Vagina (tissue), 2 donors: ENCODE measurements around the gene CENPM. TPM values are rescaled to one million over a fixed set of nuclear protein-coding genes. Genes with fewer than 3 reads are reported as not detected.

ENCODE experiments used
- DNase-seq, 2 donors: peaks; one replicate each; pipeline ENCODE4 v3.0.0-alpha.2; 2017; ENCODE audit errors: extremely low spot score in 2 of 2
- H3K27ac ChIP-seq: fragments of 200-600 bp; sonication (generic); one replicate; pipeline ENCODE4 v1.5.1; 2019
- H3K27me3 ChIP-seq: fragments of 200-600 bp; sonication (generic); one replicate; pipeline ENCODE4 v1.5.1; 2019
- H3K36me3 ChIP-seq, 2 donors: fragments of 200-600 bp; sonication (generic); one replicate each; pipeline ENCODE4 v1.5.1; 2017 to 2019
- H3K4me1 ChIP-seq: fragments of 200-600 bp; sonication (generic); one replicate; pipeline ENCODE4 v1.5.1; 2019
- H3K4me3 ChIP-seq, 2 donors: fragments of 200-600 bp; sonication (generic); 1 replicate in 1 of 2; 2 replicates in 1 of 2; pipeline ENCODE4 v1.5.1; 2016 to 2019
- H3K9me3 ChIP-seq: fragments of 200-600 bp; sonication (generic); one replicate; pipeline ENCODE4 v1.5.1; 2019
- POLR2A ChIP-seq, 2 donors: fragments of 450-650 bp; IDR thresholded peaks; one replicate each; pipeline ENCODE4 v1.6.1; 2017; ENCODE audit warnings: antibody characterized with exemption in 2 of 2, mild to moderate bottlenecking in 2 of 2, moderate library complexity in 2 of 2
- POLR2AphosphoS5 ChIP-seq, 2 donors: sonication (generic); formaldehyde crosslinking; IDR thresholded peaks; one replicate each; pipeline ENCODE4 v1.9.0; 2017; ENCODE audit warnings: antibody characterized with exemption in 2 of 2, mild to moderate bottlenecking in 2 of 2, low read depth in 1 of 2; ENCODE audit not compliant: insufficient read depth in 1 of 2
- intact Hi-C: fragments of 100-400 bp; cut with DNase I; formaldehyde crosslinking; loops from one replicate; pipeline ENCODE4 v1.15.1; 2023
- total RNA-seq: library from RNA; depleted of rRNA; stranded (reverse); fragments of >200 nt; gene quantifications from one replicate; pipeline ENCODE4 v1.2.3, GENCODE V29; 2016
- TF ChIP-seq, protein P1 (sequence below), 3 experiments: fragments of 450-650 bp in 2 of 3; fragments of 200-600 bp in 1 of 3; sonication (generic) in 1 of 3; IDR thresholded peaks; one replicate each; pipeline ENCODE4 v1.5.1; 2017 to 2019; ENCODE audit warnings: antibody characterized with exemption in 3 of 3, mild to moderate bottlenecking in 2 of 3, moderate library complexity in 2 of 3

Gene CENPM
- total RNA-seq, 1 donor from 2014 or later = not detected

DNA sequence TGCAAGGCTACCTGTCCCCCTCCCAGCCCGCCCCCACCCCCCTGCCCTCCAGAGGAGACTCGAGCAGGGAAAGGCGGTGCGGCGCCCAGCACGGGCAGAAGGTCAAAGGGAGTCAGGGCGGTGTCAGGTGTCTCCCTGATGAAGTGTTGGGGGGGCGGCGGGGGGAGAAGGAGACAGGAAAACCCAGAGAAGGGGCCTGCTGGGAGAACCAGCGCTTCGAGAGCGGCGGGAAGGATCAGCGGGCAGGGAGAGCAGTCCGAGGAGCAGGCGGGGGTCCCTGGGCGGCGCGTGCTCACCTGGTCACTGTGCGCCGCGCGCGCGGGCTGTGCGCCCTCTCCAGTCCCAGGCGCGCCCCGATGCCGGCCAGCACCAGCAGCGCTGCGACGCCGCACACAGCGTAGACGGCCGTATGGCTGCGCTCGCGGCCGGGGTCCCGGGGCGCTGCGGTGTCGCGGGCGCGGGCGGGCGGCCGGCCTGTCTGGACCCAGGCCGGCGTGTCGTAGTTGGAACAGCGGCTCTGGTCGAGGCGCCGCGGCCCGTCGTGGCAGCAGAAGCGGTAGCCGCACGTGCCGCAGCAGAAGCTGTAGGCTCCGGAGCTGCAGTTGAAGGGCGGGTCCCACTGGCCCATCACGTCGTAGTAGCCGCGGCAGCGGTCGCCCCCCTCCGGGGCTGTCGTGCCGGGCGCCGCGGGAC is 33.0 kb downstream of the CENPM start:
- H3K4me3 ChIP-seq = peak overlapping the region in 1 of 2 donors; percentile 47
- H3K27ac ChIP-seq = no peak overlapping the region
- TF ChIP-seq POLR2A (IDR thresholded peaks at IDR 0.05) = no peak
- TF ChIP-seq, protein P1, sequence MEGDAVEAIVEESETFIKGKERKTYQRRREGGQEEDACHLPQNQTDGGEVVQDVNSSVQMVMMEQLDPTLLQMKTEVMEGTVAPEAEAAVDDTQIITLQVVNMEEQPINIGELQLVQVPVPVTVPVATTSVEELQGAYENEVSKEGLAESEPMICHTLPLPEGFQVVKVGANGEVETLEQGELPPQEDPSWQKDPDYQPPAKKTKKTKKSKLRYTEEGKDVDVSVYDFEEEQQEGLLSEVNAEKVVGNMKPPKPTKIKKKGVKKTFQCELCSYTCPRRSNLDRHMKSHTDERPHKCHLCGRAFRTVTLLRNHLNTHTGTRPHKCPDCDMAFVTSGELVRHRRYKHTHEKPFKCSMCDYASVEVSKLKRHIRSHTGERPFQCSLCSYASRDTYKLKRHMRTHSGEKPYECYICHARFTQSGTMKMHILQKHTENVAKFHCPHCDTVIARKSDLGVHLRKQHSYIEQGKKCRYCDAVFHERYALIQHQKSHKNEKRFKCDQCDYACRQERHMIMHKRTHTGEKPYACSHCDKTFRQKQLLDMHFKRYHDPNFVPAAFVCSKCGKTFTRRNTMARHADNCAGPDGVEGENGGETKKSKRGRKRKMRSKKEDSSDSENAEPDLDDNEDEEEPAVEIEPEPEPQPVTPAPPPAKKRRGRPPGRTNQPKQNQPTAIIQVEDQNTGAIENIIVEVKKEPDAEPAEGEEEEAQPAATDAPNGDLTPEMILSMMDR (IDR thresholded peaks at IDR 0.05) = no peak
- no peak for TF ChIP-seq POLR2AphosphoS5 (IDR thresholded peaks at IDR 0.05; ENCODE audit: insufficient read depth in 1 of 2, low read depth in 1 of 2)
- H3K27me3 ChIP-seq = peaks cover 28% of the 10 kb centered on the region
- H3K4me1 ChIP-seq = peaks cover 31% of the 10 kb centered on the region
- no peaks in the 10 kb centered on the region for H3K9me3 ChIP-seq
- no peak for DNase-seq
- intact Hi-C loops = no loop called here
- H3K36me3 ChIP-seq = no peaks in the 10 kb centered on the region

DNA sequence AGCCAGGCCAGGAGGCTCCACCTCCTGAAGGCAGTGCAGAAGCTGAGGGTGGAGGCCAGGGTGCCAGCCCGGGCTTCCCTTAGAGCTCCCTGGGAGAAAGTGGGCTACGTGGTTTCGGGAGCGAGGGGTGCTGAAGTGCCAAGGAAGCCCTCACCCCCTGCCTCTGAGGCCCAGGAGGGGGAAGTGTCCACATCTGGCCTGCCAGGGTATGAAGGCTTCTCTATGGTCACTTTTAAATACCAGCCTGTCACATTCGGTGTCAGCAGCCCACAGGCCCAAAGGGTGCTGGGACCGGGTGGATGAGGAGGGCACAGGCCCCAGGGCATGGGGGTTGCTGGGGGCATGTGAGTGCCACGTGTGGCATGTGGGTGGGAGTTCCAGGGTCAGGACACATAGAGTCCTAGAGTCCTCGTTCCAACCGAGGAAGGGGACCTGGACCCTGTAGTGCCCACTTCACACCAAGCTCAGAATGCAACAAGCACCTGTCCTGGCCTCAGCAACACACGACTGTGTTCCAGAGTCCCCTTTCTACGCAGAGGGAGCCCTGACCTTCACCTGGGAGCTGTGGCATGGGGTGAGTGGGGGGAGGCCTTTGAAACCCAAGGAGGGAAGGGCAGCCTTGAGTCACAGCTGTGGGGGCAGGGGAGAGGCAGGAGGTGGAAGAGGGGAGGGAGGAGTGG is 33.8 kb downstream of the CENPM start:
- peaks cover 31% of the 10 kb centered on the region for H3K4me1 ChIP-seq

DNA sequence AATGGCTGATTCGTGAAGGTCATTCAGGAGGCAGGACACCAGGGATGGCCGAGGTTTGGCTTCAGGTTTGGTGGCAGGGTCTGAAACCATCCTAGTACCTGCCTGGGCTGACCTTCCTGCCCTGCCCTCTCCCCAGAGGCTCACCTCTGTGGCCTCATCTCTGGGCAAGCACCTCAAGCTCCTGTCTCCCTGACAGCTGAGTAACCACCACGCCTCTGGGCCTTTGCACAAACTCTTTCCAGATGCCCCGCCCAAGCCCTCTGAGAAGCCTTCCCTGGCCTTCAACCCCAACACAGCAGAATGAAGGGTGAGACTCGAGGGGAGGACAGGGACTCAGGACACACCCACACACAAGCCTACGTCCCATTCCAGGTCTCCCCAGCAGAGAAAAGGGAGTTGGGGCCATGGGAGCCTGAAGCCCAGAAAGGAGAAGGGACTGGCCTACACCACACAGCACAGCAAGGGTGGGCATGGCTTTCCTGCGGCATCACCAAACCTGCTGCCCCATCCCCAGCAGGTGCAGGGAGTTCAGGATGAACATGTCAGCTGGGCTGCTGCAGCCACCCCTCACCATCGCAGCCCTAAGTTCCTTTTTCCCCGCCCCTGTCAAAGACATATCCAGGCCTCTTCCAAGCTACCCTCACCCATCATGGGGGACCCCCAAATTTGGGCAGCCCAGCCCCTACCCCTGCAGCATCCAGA is 34.5 kb downstream of the CENPM start:
- H3K4me3 ChIP-seq = no peak overlapping the region
- intact Hi-C loops = no loop called here
- no peak overlapping the region for H3K27ac ChIP-seq
- peaks cover 26% of the 10 kb centered on the region for H3K27me3 ChIP-seq
- DNase-seq = no peak
- H3K36me3 ChIP-seq = no peaks in the 10 kb centered on the region
- H3K9me3 ChIP-seq = no peaks in the 10 kb centered on the region
- H3K4me1 ChIP-seq = peaks cover 31% of the 10 kb centered on the region
- TF ChIP-seq POLR2AphosphoS5 (IDR thresholded peaks at IDR 0.05; ENCODE audit: insufficient read depth in 1 of 2, low read depth in 1 of 2) (no peak), POLR2A (IDR thresholded peaks at IDR 0.05) (no peak)
- TF ChIP-seq, protein P1 (IDR thresholded peaks at IDR 0.05) = no peak

More for the DNA sequence above, 33.8 kb downstream of the CENPM start:
- Histone ChIP-seq H3K27me3 (peaks cover 28% of the 10 kb centered on the region), H3K36me3 (no peaks in the 10 kb centered on the region), H3K9me3 (no peaks in the 10 kb centered on the region), H3K4me3 (no peak overlapping the region), H3K27ac (no peak overlapping the region)
- TF ChIP-seq POLR2A (IDR thresholded peaks at IDR 0.05) (no peak), POLR2AphosphoS5 (IDR thresholded peaks at IDR 0.05; ENCODE audit: insufficient read depth in 1 of 2, low read depth in 1 of 2) (no peak)
- TF ChIP-seq, protein P1 (IDR thresholded peaks at IDR 0.05) = no peak
- intact Hi-C loops = no loop called here
- DNase-seq = no peak

DNA sequence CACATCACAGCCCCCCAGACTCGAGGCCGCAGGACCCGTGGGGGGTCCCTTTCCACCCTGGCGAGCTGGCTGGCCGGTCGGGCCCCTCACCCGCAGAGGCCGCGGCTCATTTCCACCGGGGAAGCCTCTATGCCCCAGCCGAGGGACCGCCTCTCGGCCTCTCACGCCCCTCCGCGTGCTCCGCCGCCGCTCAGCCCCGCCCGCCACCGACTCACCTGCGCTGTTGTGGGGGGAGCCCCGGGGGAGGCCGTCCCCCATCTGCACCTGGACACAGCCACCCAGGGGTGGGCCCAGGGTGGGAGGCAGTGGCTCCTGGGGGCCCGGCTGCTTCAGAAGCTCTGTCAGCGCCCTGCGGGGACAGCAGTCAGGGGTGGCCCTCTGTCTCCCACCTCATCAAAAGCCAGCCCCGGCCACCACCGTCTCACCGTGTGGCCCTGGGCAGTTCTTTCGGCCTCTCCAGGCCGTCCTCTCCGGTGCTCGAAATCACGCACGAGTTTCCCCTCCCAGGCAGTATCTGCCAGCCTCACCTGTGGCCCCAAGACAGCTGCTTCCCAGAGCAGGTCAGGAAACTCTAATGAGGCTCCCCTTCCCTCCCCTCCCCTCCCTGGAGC is 35.8 kb downstream of the CENPM start:
- Histone ChIP-seq H3K4me1 (peaks cover 31% of the 10 kb centered on the region), H3K36me3 (peaks cover 0 to 6% of the 10 kb centered on the region in 2 donors), H3K27me3 (peaks cover 24% of the 10 kb centered on the region), H3K9me3 (no peaks in the 10 kb centered on the region), H3K4me3 (peak overlapping the region; percentile 21 to 40), H3K27ac (no peak overlapping the region)
- TF ChIP-seq POLR2AphosphoS5 (IDR thresholded peaks at IDR 0.05; ENCODE audit: insufficient read depth in 1 of 2, low read depth in 1 of 2) (no peak), POLR2A (IDR thresholded peaks at IDR 0.05) (no peak)
- TF ChIP-seq, protein P1 (IDR thresholded peaks at IDR 0.05) = no peak
- DNase-seq = no peak
- intact Hi-C loops = no loop called here
